Thyroid gland (tissue), 4 donors: Measurements from ENCODE around the gene CADPS. TPM values are rescaled to one million over a fixed set of nuclear protein-coding genes. Genes with fewer than 3 reads are reported as not detected.

Experiments used
- DNase-seq, 2 donors: peaks; one replicate each; pipeline ENCODE4 v3.0.0-alpha.2; 2019
- H3K27ac ChIP-seq, 3 donors: fragments of 200-600 bp; sonication (generic); 1 replicate in 2 of 3; 2 replicates in 1 of 3; pipeline ENCODE4 v1.5.1; 2016 to 2019; ENCODE audit warnings: mild to moderate bottlenecking in 1 of 3, moderate library complexity in 1 of 3
- H3K27me3 ChIP-seq: fragments of 200-600 bp; sonication (generic); one replicate; pipeline ENCODE4 v1.5.1; 2019
- H3K36me3 ChIP-seq, 2 donors: fragments of 200-600 bp; sonication (generic); one replicate each; pipeline ENCODE4 v1.5.1; 2016 to 2019
- H3K4me1 ChIP-seq, 2 donors: fragments of 200-600 bp; sonication (generic); one replicate each; pipeline ENCODE4 v1.5.1; 2017 to 2019
- H3K4me3 ChIP-seq, 3 donors: fragments of 200-600 bp; sonication (generic); replicated peaks in 1 of 3; 1 replicate in 2 of 3; 2 replicates in 1 of 3; pipeline ENCODE4 v1.5.1; 2016; ENCODE audit warnings: mild to moderate bottlenecking in 1 of 3
- H3K9me3 ChIP-seq: fragments of 200-600 bp; sonication (generic); one replicate; pipeline ENCODE4 v1.5.1; 2017
- CTCF ChIP-seq, 6 experiments: fragments of 200-600 bp in 3 of 6; fragments of 450-650 bp in 3 of 6; sonication (generic) in 3 of 6; IDR thresholded peaks; one replicate each; pipeline ENCODE4 v1.5.1; 2016 to 2019; ENCODE audit warnings: antibody characterized with exemption in 6 of 6, mild to moderate bottlenecking in 2 of 6, inconsistent platforms in 1 of 6, moderate library complexity in 1 of 6
- POLR2A ChIP-seq, 2 donors: fragments of 450-650 bp; IDR thresholded peaks; one replicate each; pipeline ENCODE4 v1.6.1; 2017; ENCODE audit warnings: antibody characterized with exemption in 2 of 2, mild to moderate bottlenecking in 2 of 2, moderate library complexity in 1 of 2
- WGBS, 2 donors: methylation state at CpG; one replicate each; pipeline ENCODE4 v1.1.5; 2017; 5-methylcytosine and 5-hydroxymethylcytosine counted together
- intact Hi-C: fragments of 100-400 bp; cut with DNase I; formaldehyde crosslinking; loops from one replicate; pipeline ENCODE4 v1.15.1; 2023
- total RNA-seq, 4 donors: library from RNA; depleted of rRNA; stranded (reverse); fragments of >200 nt; gene quantifications; one replicate each; pipeline ENCODE4 v1.2.3, GENCODE V29; 2016

CADPS gene
- total RNA-seq, 4 donors from 2014 or later: 1.6 to 9.5 TPM; not detected in 2

DNA sequence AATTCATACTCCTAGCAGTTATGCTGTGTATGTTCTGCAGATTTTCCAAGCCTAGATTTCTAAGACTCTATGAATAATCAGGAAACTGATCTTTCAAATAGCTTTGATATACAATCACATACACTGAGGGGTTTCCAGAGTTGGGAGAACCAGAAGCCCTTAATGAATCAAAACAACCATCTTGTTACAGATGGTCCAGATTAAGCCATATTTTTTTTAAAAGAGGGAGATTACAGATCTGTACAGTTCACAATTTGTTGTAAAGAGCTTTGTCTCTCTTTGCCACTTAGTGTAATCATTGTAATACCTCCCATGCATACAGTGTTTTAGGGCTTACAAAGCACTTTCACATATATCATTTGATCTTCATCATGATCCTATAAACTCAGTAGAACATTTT is 47.7 kb downstream of the CADPS start:
- TF ChIP-seq CTCF (IDR thresholded peaks at IDR 0.05) (no peak), POLR2A (IDR thresholded peaks at IDR 0.05) (no peak)
- H3K36me3 ChIP-seq: no peaks in the 10 kb centered on the region

DNA sequence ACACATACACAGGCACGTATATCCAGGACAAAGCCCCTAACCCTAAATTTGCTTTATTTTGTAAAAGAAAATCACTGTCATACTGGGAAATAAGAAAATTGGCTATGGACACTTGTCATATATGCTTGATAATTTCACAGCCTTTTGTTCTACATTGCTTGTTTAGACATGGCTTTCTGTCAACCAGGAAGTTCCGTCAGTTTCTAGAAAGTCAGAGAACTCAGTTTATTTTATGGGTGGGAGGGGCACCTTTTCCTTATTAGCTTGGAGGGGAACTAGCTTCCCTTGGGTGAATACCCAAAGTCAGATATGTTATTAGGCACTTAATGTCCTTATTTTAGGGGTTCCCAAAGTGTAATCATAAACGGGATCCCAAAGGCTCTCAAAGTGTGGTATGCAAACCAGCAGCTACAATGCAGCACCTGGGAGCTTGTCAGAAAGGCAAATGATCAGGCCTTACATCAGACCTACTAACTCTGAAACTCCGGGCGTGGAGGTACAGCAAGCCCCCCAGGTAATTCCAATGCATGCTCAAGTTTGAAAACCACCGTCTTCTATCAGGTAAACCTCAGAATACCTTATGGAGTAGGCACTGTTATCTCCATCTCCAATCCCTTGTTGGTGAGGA is 50.1 kb downstream of the CADPS start:
- no peak for DNase-seq

More for the DNA sequence above, 47.7 kb downstream of the CADPS start:
- H3K27me3 ChIP-seq: no peaks in the 10 kb centered on the region
- no peak overlapping the region for H3K4me3 ChIP-seq
- no peak overlapping the region for H3K27ac ChIP-seq
- H3K9me3 ChIP-seq: no peaks in the 10 kb centered on the region
- no peak for DNase-seq
- intact Hi-C loops: no loop called here
- no peaks in the 10 kb centered on the region for H3K4me1 ChIP-seq

GRCh38 chr3:62823461-62824050 is 51.7 kb downstream of the CADPS start:
- no peak for TF ChIP-seq CTCF (IDR thresholded peaks at IDR 0.05)
- WGBS, 2 donors: 78 to 86% methylated on average over 6 of the region's 6 CpGs
- no peak for DNase-seq
- intact Hi-C loops: no loop called here
- no peak overlapping the region for H3K27ac ChIP-seq
- H3K27me3 ChIP-seq: no peaks in the 10 kb centered on the region
- H3K9me3 ChIP-seq: no peaks in the 10 kb centered on the region
- H3K4me1 ChIP-seq: no peaks in the 10 kb centered on the region
- no peak overlapping the region for H3K4me3 ChIP-seq
- no peaks in the 10 kb centered on the region for H3K36me3 ChIP-seq

More for the DNA sequence above, 50.1 kb downstream of the CADPS start:
- H3K4me1 ChIP-seq: no peaks in the 10 kb centered on the region
- H3K36me3 ChIP-seq: no peaks in the 10 kb centered on the region
- H3K27me3 ChIP-seq: no peaks in the 10 kb centered on the region
- H3K27ac ChIP-seq: no peak overlapping the region
- no peaks in the 10 kb centered on the region for H3K9me3 ChIP-seq
- H3K4me3 ChIP-seq: no peak overlapping the region
- intact Hi-C loops: no loop called here
- no peak for TF ChIP-seq POLR2A (IDR thresholded peaks at IDR 0.05)
- no peak for TF ChIP-seq CTCF (IDR thresholded peaks at IDR 0.05)
- WGBS, 2 donors: 81 to 82% methylated on average over 6 of the region's 6 CpGs

DNA sequence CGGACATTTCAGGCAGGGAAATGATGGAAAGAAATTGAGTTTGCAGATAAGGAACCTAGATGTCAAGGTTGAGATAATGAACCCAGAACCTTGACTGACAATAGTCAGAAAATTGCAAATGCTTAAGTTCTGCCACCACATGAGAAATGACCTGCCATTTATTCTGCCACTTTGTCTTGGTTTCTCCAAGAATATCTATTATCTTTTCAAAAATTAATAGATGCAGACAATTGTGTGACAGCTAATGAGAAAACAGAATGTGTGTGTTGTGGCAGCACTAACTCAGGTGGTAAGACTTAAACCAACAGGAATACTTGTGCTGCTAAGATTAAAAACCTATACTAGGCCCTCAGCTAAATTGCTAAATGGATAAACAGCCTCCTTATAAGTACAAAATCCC is 52.3 kb downstream of the CADPS start:
- 94 to 98% methylated on average over 1 of the region's 1 CpG for WGBS, 2 donors
- no peak for TF ChIP-seq CTCF (IDR thresholded peaks at IDR 0.05)
- no peak for TF ChIP-seq POLR2A (IDR thresholded peaks at IDR 0.05)
- H3K4me3 ChIP-seq: no peak overlapping the region
- H3K27ac ChIP-seq: no peak overlapping the region
- H3K36me3 ChIP-seq: no peaks in the 10 kb centered on the region
- no peaks in the 10 kb centered on the region for H3K27me3 ChIP-seq
- H3K9me3 ChIP-seq: no peaks in the 10 kb centered on the region
- intact Hi-C loops: no loop called here
- no peaks in the 10 kb centered on the region for H3K4me1 ChIP-seq
- no peak for DNase-seq

DNA sequence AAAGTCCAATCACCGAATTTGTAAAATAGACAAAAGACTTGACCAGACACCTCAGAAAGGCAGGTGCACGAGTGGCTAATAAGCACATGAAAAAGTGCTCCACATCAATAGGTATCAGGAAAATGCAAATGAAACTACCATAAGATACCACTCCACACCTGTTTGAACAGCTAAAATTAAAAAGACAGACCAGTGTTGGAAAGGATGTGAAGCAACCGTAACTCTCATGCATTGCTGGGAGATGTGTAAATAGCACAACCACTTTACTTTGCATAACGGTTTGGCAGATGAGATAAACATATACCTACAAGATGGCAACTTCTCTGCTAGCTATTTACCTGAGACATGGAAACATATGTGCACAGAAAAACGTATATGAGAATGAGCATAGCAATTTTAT is 56.9 kb downstream of the CADPS start:
- intact Hi-C loops: no loop called here
- Histone ChIP-seq H3K4me3 (no peak overlapping the region), H3K4me1 (no peaks in the 10 kb centered on the region), H3K36me3 (no peaks in the 10 kb centered on the region), H3K9me3 (no peaks in the 10 kb centered on the region), H3K27ac (no peak overlapping the region), H3K27me3 (no peaks in the 10 kb centered on the region)
- TF ChIP-seq POLR2A (IDR thresholded peaks at IDR 0.05) (no peak), CTCF (IDR thresholded peaks at IDR 0.05) (no peak)
- 85 to 87% methylated on average over 5 of the region's 5 CpGs for WGBS, 2 donors
- no peak for DNase-seq
